ENCODE results near the gene ELP4.
"Not testable (repeated sequence)": the region's sequence is repeated elsewhere in the genome, so short reads cannot be mapped to it uniquely, and the experiment has no call there.

The ELP4 gene

GRCh38 chr11:31714840-31715239, 205.3 kb downstream of the ELP4 start:
- no peak for DNase-seq

GRCh38 chr11:31720225-31720624, 210.7 kb downstream of the ELP4 start:
- no peak for DNase-seq

GRCh38 chr11:31720671-31721365, 211.3 kb downstream of the ELP4 start:
- no peak for DNase-seq

DNA sequence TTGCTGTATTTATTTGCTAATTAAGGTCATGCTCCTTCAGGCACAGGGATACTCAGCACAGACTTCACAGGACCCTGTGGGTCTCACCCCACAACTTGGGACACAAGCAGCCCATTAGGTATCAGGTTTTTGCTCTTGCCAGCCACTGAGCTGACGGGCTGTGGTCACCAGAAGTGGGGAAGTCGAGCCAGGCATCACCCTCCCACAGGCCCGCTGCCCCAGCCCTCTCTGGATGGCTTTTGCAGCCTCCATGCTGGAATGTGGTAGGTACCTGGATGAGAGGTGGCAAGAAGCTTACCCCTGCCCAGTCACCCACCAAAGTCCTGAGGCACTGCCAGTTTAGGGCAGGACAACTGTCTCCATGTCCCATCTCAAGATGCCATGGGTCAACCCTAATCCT, 213.2 kb downstream of the ELP4 start:
- DNase-seq = no peak

DNA sequence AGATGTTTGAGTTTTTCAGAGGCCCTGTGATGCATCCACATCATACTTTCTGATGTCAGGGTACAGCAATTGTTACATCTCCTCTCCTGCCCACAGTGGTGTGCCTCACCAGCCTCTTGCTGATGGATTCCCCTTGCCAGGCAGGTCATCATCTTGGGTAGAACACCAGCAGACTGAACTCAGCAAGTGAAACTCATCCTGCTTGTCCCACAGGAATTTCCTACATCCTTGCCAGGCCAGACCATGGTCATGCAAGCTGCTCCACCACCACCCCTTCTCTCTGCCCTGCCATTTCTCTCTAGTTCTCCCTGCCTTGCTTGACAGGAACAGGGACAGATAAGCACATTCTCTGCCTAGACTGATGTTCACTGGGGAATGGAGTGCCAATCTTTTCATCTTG, 215.6 kb downstream of the ELP4 start:
- DNase-seq = no peak

DNA sequence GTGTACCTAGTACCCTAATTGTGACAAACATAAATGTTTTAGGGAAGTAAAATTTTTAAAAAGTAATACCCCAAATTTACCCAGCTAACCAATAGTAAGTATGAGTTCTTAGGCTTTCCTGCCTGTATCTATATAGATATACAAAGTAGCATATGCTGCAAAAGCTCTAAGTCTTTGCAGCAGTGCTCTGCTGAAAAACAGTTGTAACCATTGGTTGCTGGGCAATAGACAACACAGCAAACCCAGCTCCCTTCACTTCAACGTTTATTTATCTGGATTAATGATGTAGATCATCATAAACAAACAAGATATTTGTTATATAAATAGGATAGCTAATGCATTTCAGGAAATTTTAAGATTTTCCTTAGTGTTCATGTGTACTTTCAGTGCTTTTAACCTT, 218.9 kb downstream of the ELP4 start:
- no peak for DNase-seq

DNA sequence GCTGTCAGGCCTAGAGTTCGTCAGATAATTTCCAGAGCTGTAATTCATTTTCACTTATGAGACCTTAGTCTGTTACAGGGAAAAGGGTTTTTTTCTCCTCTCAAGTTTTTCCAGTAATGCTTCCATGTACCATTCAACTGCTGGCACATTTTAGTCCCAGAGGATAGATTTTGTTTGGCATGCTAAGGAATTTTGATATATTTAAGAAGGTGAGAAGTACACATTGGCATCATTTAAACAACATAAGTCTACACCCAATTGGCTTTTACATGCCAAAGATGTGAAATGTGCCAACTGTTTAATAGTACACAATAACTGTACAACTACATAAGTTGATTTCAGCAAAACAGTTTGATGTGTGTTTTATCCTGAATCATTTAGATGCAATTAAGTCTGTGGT, 230.6 kb downstream of the ELP4 start:
- DNase-seq = no peak

DNA sequence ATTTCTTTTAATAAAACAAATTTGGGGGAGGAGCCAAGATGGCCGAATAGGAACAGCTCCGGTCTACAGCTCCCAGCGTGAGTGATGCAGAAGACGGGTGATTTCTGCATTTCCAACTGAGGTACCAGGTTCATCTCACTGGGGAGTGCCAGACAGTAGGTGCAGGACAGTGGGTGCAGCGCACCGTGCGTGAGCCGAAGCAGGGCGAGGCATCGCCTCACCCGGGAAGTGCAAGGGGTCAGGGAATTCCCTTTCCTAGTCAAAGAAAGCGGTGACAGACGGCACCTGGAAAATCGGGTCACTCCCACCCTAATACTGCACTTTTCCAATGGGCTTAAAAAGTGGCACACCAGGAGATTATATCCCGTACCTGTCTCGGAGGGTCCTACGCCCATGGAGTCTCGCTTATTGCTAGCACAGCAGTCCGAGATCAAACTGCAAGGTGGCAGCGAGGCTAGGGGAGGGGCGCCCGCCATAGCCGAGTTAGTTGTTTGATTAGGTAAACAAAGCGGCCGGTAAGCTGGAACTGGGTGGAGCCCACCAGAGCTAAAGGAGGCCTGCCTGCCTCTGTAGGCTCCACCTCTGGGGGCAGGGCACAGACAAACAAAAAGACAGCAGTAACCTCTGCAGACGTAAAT, 231.3 kb downstream of the ELP4 start:
- not testable (repeated sequence) for DNase-seq

- no peak for DNase-seq
These were observed 238.0 kb downstream of the ELP4 start for GRCh38 chr11:31747581-31747980.

- DNase-seq = no peak
These were observed 247.8 kb downstream of the ELP4 start for GRCh38 chr11:31757260-31757835.

- no peak for DNase-seq
These were observed 252.1 kb downstream of the ELP4 start for GRCh38 chr11:31761636-31762035.

- no peak for DNase-seq
These were observed 253.7 kb downstream of the ELP4 start for GRCh38 chr11:31763296-31763695.

GRCh38 chr11:31764261-31764660, 254.7 kb downstream of the ELP4 start:
- no peak for DNase-seq

DNA sequence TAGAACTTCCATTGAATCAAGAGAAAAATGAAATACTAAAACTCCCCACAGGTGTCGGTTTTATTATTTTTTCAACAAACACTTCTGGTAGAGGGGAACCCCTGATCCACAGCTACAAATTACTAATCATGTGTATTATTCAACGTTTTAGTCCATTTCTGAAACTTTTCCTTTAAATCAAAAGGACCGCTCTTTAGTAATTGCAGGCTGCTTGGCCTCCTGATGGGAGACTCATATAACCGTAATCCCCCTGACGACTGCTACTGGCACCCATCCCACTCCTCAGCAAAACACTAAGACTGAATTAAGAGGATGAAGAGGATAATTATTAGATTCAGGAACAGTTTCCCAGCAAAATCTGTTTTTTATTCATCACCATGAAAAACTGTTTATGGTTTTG, 255.2 kb downstream of the ELP4 start:
- no peak for DNase-seq

DNA sequence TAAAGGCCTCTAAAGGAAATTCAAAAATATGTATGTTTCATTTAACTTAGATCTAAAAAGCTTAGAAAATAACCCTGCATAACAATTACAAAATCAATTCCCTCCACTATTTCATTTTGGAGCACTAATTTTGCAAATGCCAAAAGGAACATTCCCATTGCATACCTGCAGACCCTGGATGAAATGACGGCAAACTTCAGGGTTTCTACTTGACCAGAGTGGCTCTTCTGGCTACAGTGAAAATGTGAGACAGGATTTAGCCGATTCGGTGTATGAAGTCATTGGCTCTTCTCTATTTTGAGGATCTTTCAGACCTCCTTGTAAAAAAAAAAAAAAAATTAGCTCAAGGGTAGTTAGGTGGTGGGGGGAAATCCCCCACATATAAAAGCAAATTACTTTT, 257.5 kb downstream of the ELP4 start:
- DNase-seq = no peak

DNA sequence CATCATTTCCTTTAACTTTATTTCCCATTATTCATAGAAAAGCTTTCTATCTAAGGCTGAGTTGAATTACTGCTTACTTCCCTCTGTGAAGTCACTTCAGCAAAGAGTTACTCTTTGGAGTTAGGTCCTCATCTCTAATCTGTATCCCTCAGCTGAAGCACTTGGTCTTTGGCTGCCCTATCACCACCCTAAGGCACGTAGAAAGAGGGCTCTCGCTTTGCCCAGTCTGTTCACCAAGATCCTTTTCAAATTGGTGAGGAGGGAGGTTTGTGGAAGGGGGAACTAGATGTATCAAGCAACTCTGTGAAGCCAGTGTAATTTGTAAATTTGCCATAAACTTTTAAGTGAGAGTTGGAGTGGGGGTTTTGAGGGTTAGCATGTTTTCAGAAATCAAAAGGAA, 258.1 kb downstream of the ELP4 start:
- DNase-seq = no peak

GRCh38 chr11:31768749-31769640, 259.4 kb downstream of the ELP4 start:
- no peak for DNase-seq

GRCh38 chr11:31770011-31770700, 260.6 kb downstream of the ELP4 start:
- no peak for DNase-seq

GRCh38 chr11:31772412-31772811, 262.8 kb downstream of the ELP4 start:
- DNase-seq = no peak

GRCh38 chr11:31779374-31779791, 269.8 kb downstream of the ELP4 start:
- no peak for DNase-seq

DNA sequence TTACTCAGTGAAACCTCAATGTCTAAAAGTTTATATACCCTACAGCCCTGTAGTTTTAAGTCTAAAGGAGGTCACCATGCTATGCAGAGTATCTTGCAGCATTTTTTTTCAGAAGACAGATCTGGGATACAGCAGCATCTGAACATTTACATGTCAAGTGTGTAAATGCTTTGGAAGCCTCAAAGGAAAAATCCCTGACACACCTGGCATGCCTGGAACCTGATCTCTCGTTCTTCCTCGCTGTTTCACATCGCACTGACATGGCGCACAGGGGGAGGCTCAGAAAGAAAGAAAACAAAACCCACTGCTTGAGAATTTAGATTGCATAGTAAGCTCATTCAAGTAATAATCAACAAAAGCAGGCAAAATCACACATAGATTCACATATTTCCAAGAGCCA, 270.5 kb downstream of the ELP4 start:
- DNase-seq = no peak

- no peak for DNase-seq
These were observed 271.0 kb downstream of the ELP4 start for GRCh38 chr11:31780480-31780971.

- no peak for DNase-seq
These were observed 272.7 kb downstream of the ELP4 start for GRCh38 chr11:31782257-31782656.

Data from CD4-positive, alpha-beta T cell treated with Interleukin-6 for 4 hours (primary cell).